OCI-LY1 (cell line): ENCODE results near the gene SPACA4.

Experiments
- H2AFZ ChIP-seq: fragments of 200-600 bp; sonication (generic), shearing (Covaris generic); 2 replicates; pipeline ENCODE4 v1.6.0; 2014; ENCODE audit warnings: antibody characterized with exemption, mild to moderate bottlenecking, low read length
- H3F3A ChIP-seq: fragments of 200-600 bp; sonication (generic), shearing (Covaris generic); 2 replicates; pipeline ENCODE4 v1.6.0; 2014; ENCODE audit warnings: mild to moderate bottlenecking, antibody characterized with exemption, low read length, moderate library complexity; ENCODE audit not compliant: insufficient read depth
- H3K27ac ChIP-seq: fragments of 200-600 bp; sonication (generic); 2 replicates; pipeline ENCODE4 v1.5.1; 2014; ENCODE audit warnings: low read length, mixed run types, mild to moderate bottlenecking, low read depth; ENCODE audit not compliant: poor library complexity, severe bottlenecking
- H3K27me3 ChIP-seq: fragments of 200-600 bp; sonication (generic); 2 replicates; pipeline ENCODE4 v1.6.0; 2014; ENCODE audit warnings: antibody characterized with exemption, mild to moderate bottlenecking, low read length, moderate library complexity; ENCODE audit not compliant: insufficient read depth
- H3K36me3 ChIP-seq: fragments of 200-600 bp; sonication (generic); 2 replicates; pipeline ENCODE4 v1.6.1; 2014; ENCODE audit warnings: mild to moderate bottlenecking, antibody characterized with exemption, low read length, moderate library complexity, mixed read lengths; ENCODE audit not compliant: insufficient read depth
- H3K4me1 ChIP-seq: fragments of 200-600 bp; sonication (generic); 2 replicates; pipeline ENCODE4 v1.5.1; 2014; ENCODE audit warnings: mild to moderate bottlenecking, low read length, moderate library complexity; ENCODE audit not compliant: insufficient read depth, severe bottlenecking
- H3K4me2 ChIP-seq: fragments of 200-600 bp; sonication (generic), shearing (Covaris generic); 2 replicates; pipeline ENCODE4 v1.6.1; 2014; ENCODE audit warnings: low read length
- H3K4me3 ChIP-seq: fragments of 200-600 bp; sonication (generic); 2 replicates; pipeline ENCODE4 v1.5.1; 2014; ENCODE audit warnings: low read length, low read depth, mild to moderate bottlenecking, mixed read lengths; ENCODE audit not compliant: poor library complexity, severe bottlenecking
- H3K79me2 ChIP-seq: fragments of 200-600 bp; shearing (Covaris generic); 2 replicates; pipeline ENCODE4 v1.6.1; 2016; ENCODE audit warnings: mixed run types, low read length, mixed read lengths; ENCODE audit not compliant: insufficient read depth
- H3K9ac ChIP-seq: fragments of 200-600 bp; sonication (generic), shearing (Covaris generic); 2 replicates; pipeline ENCODE4 v1.6.1; 2014; ENCODE audit warnings: mild to moderate bottlenecking, low read length, mixed read lengths
- H3K9me2 ChIP-seq: fragments of 200-600 bp; sonication (generic), shearing (Covaris generic); 2 replicates; pipeline ENCODE4 v1.6.1; 2014; ENCODE audit warnings: low read depth, mild to moderate bottlenecking, low read length, mixed read lengths
- H3K9me3 ChIP-seq: fragments of 200-600 bp; shearing (Covaris generic); 2 replicates; pipeline ENCODE4 v1.6.1; 2014; ENCODE audit warnings: low read length, mixed read lengths
- H4K20me1 ChIP-seq: fragments of 200-600 bp; sonication (generic), shearing (Covaris generic); 2 replicates; pipeline ENCODE4 v1.6.0; 2016; ENCODE audit warnings: mild to moderate bottlenecking, low read length; ENCODE audit not compliant: insufficient read depth
- EZH2 ChIP-seq: fragments of 200-600 bp; sonication (generic), shearing (Covaris generic); IDR thresholded peaks from 2 replicates; pipeline ENCODE4 v1.8.0; 2017; ENCODE audit warnings: borderline replicate concordance, mixed run types, mild to moderate bottlenecking, antibody characterized with exemption, low read length, moderate library complexity, mixed read lengths
- TF ChIP-seq, protein P1 (sequence below): fragments of 200-600 bp; sonication (generic), shearing (Covaris generic); IDR thresholded peaks from 2 replicates; pipeline ENCODE4 v1.5.1; 2017; ENCODE audit warnings: mild to moderate bottlenecking, antibody characterized with exemption, low read length, moderate library complexity, mixed read lengths

The SPACA4 gene

DNA sequence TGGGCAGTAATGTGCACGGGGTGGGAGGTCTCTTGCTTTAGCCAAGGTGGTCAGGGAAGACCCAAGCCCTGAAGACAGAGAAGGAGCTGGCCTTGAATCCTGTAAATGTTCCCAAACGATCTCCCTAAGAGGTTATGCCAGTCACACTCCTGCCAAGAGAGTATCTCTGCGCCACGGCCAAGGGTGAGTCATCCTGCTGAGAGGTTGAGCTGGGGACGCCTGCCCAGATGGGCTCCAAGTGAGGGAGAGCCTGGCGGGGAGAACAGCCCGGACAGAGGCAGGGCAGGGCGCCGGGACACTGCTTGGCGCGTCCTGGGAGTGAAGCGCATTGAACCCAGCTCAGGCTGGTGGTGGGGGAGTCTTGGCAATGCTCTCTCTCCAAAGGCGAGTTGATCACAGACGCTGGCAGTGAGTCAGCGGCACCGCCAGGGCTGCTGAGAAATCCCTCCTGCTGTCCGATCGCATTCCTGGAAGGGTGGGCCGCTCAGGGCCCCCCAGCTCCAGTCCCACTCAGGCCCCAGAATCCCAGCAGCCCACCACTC lies 38.1 kb upstream of the SPACA4 start:
- H3F3A ChIP-seq, result no peaks in the 10 kb centered on the region
- TF ChIP-seq, protein P1, sequence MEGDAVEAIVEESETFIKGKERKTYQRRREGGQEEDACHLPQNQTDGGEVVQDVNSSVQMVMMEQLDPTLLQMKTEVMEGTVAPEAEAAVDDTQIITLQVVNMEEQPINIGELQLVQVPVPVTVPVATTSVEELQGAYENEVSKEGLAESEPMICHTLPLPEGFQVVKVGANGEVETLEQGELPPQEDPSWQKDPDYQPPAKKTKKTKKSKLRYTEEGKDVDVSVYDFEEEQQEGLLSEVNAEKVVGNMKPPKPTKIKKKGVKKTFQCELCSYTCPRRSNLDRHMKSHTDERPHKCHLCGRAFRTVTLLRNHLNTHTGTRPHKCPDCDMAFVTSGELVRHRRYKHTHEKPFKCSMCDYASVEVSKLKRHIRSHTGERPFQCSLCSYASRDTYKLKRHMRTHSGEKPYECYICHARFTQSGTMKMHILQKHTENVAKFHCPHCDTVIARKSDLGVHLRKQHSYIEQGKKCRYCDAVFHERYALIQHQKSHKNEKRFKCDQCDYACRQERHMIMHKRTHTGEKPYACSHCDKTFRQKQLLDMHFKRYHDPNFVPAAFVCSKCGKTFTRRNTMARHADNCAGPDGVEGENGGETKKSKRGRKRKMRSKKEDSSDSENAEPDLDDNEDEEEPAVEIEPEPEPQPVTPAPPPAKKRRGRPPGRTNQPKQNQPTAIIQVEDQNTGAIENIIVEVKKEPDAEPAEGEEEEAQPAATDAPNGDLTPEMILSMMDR, result no peak
- TF ChIP-seq EZH2, result no peak
- no peak overlapping the region for H2AFZ ChIP-seq
- no peak overlapping the region for H3K9ac ChIP-seq
- H4K20me1 ChIP-seq, result no peaks in the 10 kb centered on the region
- no peaks in the 10 kb centered on the region for H3K9me3 ChIP-seq
- H3K36me3 ChIP-seq, result no peaks in the 10 kb centered on the region
- no peaks in the 10 kb centered on the region for H3K4me1 ChIP-seq
- no peak overlapping the region for H3K4me3 ChIP-seq
- H3K4me2 ChIP-seq, result no peak overlapping the region
- no peaks in the 10 kb centered on the region for H3K79me2 ChIP-seq
- H3K9me2 ChIP-seq, result no peaks in the 10 kb centered on the region
- no peak overlapping the region for H3K27ac ChIP-seq
- H3K27me3 ChIP-seq, result no peaks in the 10 kb centered on the region; the same call in 1 of the 2 replicates

DNA sequence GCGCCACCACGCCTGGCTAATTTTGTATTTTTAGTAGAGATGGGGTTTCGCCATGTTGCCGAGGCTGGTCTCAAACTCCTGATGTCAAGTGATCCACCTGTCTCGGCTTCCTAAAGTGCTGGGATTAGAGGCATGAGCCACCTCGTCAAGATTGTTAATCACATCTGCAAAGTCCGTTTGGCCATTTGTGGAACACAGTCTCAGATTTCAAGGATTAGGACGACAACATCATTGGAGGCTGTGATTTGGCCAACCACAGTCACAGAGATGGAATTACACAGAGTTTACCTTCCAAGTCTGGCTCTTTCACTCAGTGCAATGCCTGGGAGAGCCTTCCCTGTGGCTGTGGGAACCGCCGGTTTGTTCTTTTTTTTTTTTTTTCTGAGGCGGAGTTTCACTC lies 36.7 kb upstream of the SPACA4 start:
- H3K36me3 ChIP-seq, result no peaks in the 10 kb centered on the region
- H3F3A ChIP-seq, result no peaks in the 10 kb centered on the region
- H3K4me3 ChIP-seq, result no peak overlapping the region
- H3K79me2 ChIP-seq, result no peaks in the 10 kb centered on the region
- no peak overlapping the region for H3K4me2 ChIP-seq
- H2AFZ ChIP-seq, result no peak overlapping the region
- no peak for TF ChIP-seq EZH2
- TF ChIP-seq, protein P1, result no peak
- no peaks in the 10 kb centered on the region for H3K9me2 ChIP-seq
- H3K9me3 ChIP-seq, result no peaks in the 10 kb centered on the region
- H3K27ac ChIP-seq, result no peak overlapping the region
- H3K9ac ChIP-seq, result no peak overlapping the region
- no peaks in the 10 kb centered on the region for H4K20me1 ChIP-seq
- H3K27me3 ChIP-seq, result no peaks in the 10 kb centered on the region; the same call in 1 of the 2 replicates
- H3K4me1 ChIP-seq, result no peaks in the 10 kb centered on the region

DNA sequence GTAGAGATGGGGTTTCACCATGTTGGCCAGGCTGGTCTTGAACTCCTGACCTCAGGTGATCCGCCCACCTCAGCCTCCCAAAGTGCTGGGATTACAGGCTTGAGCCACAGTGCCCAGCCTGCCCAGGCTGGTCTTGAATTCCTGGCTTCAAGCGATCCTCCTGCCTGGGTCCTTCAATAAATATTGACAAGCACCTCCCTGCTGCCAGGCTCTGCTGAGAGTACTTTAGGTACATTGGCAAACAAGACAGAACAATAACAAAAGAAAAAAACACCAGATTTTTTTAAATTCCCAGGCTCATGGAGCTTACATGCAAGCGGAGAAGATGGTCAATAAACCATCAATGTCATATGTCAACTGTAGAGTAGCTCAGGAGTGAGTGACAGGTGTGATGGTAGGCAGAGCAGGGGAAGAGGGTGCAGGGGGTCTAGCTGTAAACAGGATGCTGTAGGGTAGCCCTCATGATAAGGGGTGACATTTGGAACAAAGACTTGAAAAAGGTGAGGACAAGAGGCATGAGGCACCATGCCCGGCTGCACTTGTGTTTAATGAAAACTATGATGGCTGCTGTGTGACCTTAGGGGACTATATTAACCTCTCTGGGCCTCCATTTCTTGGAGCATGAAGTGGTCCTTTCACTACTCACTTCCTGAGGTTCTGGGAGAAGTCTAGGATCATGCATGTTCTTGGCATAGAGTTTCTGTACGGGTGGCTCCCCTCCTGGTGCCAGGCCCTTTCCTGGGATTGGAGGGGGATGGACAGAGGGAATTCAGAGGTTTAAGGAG lies 35.0 kb upstream of the SPACA4 start:
- H4K20me1 ChIP-seq, result no peaks in the 10 kb centered on the region
- TF ChIP-seq EZH2, result no peak
- TF ChIP-seq, protein P1, result no peak
- H3K79me2 ChIP-seq, result no peaks in the 10 kb centered on the region
- H3K4me2 ChIP-seq, result no peak overlapping the region
- no peak overlapping the region for H3K27ac ChIP-seq
- no peaks in the 10 kb centered on the region for H3K4me1 ChIP-seq
- H3K9ac ChIP-seq, result no peak overlapping the region
- no peaks in the 10 kb centered on the region for H3K9me2 ChIP-seq
- H3K36me3 ChIP-seq, result no peaks in the 10 kb centered on the region
- H2AFZ ChIP-seq, result no peak overlapping the region
- H3K27me3 ChIP-seq, result no peaks in the 10 kb centered on the region; the same call in 1 of the 2 replicates
- H3K9me3 ChIP-seq, result no peaks in the 10 kb centered on the region
- no peaks in the 10 kb centered on the region for H3F3A ChIP-seq
- no peak overlapping the region for H3K4me3 ChIP-seq
